Esophagus muscularis mucosa (tissue), 4 donors: Measurements from ENCODE around the gene OCLN.
"Not testable (repeated sequence)": the region's sequence is repeated elsewhere in the genome, so short reads cannot be mapped to it uniquely, and the experiment has no call there.

ENCODE experiments used
- CTCF ChIP-seq, 3 experiments: fragments of 200-600 bp in 2 of 3; fragments of 450-650 bp in 1 of 3; sonication (generic) in 2 of 3; IDR thresholded peaks; one replicate each; pipeline ENCODE4 v1.5.1; 2017 to 2019; ENCODE audit warnings: antibody characterized with exemption in 3 of 3, mild to moderate bottlenecking in 2 of 3, moderate library complexity in 1 of 3
- EP300 ChIP-seq: sonication (generic); formaldehyde crosslinking; IDR thresholded peaks from one replicate; pipeline ENCODE4 v1.6.1; 2017; ENCODE audit warnings: antibody characterized with exemption
- POLR2A ChIP-seq: fragments of 450-650 bp; IDR thresholded peaks from one replicate; pipeline ENCODE4 v1.6.1; 2017; ENCODE audit warnings: antibody characterized with exemption, moderate library complexity, mild to moderate bottlenecking, low read depth

- TF ChIP-seq CTCF (IDR thresholded peaks at IDR 0.05); EP300; POLR2A: not testable (repeated sequence)
Observed at GRCh38 chr5:69478296-69478695, 14.3 kb upstream of the OCLN start.
